Caco-2 (cell line): ENCODE data around the gene CSTPP1. TPM values are rescaled to one million over a fixed set of nuclear protein-coding genes. Genes with fewer than 3 reads are reported as not detected.

ENCODE experiments used
- BruUV-seq: library from RNA; stranded (reverse); fragments of 400-500 nt; replicated peaks from 2 replicates; lab custom pipeline; 2021; lab: Mats Ljungman, UMichigan
- CTCF ChIA-PET: fragments of 300-600 bp; sonication (Branson Sonifier 250); formaldehyde crosslinking; loops from one replicate; lab custom pipeline; 2022; ENCODE audit warnings: antibody characterized with exemption; lab: Charles Lee
- POLR2A ChIA-PET: fragments of 300-600 bp; sonication (Branson Sonifier 250); formaldehyde crosslinking; loops from one replicate; lab custom pipeline; 2022; ENCODE audit warnings: antibody characterized with exemption; lab: Charles Lee
- DNase-seq, 2 experiments: peaks; one replicate each; pipeline versions ENCODE4 v3.0.0 to v3.0.0-alpha.2; 2020 to 2022
- H3K27me3 ChIP-seq: replicated peaks from 2 replicates; pipeline ENCODE4 v1.6.0; 2011; ENCODE audit warnings: low read length; ENCODE audit not compliant: control insufficient read depth, insufficient read depth
- H3K36me3 ChIP-seq: 2 replicates; pipeline ENCODE4 v1.5.1; 2011; ENCODE audit warnings: low read length; ENCODE audit not compliant: control insufficient read depth, insufficient read depth
- H3K4me1 ChIP-seq: fragments of 250-450 bp; sonication (Bioruptor Pico); 2 replicates; pipeline ENCODE4 v1.5.1; 2020; ENCODE audit warnings: mild to moderate bottlenecking
- H3K4me3 ChIP-seq: 2 replicates; pipeline ENCODE4 v1.5.1; 2011; ENCODE audit warnings: low read depth, mild to moderate bottlenecking, control low read depth, low read length
- H3K9me3 ChIP-seq: fragments of 250-450 bp; sonication (Bioruptor Pico); 2 replicates; pipeline ENCODE4 v1.5.1; 2020; ENCODE audit warnings: mild to moderate bottlenecking, moderate library complexity
- H3K27ac Mint-ChIP-seq: one replicate; pipeline ENCODE4 v1.8.0; 2022; ENCODE audit warnings: mixed read lengths; ENCODE audit not compliant: unreplicated experiment
- H3K27me3 Mint-ChIP-seq: one replicate; pipeline ENCODE4 v1.8.0; 2022; ENCODE audit warnings: mixed read lengths; ENCODE audit not compliant: insufficient read depth, unreplicated experiment
- H3K36me3 Mint-ChIP-seq: one replicate; pipeline ENCODE4 v1.8.0; 2022; ENCODE audit warnings: mild to moderate bottlenecking, mixed read lengths; ENCODE audit not compliant: insufficient read depth, unreplicated experiment
- H3K4me1 Mint-ChIP-seq: one replicate; pipeline ENCODE4 v1.8.0; 2022; ENCODE audit warnings: low read depth, mixed read lengths; ENCODE audit not compliant: unreplicated experiment
- H3K4me3 Mint-ChIP-seq: one replicate; pipeline ENCODE4 v1.8.0; 2022; ENCODE audit warnings: mild to moderate bottlenecking, moderate library complexity, mixed read lengths; ENCODE audit not compliant: unreplicated experiment
- H3K9me3 Mint-ChIP-seq: one replicate; pipeline ENCODE4 v1.8.0; 2022; ENCODE audit warnings: mixed read lengths; ENCODE audit not compliant: unreplicated experiment
- intact Hi-C: fragments of 100-400 bp; cut with micrococcal nuclease; formaldehyde crosslinking; loops from one replicate; pipeline ENCODE4 v1.10.0; 2022; ENCODE audit not compliant: unreplicated experiment
- total RNA-seq: library from RNA; stranded (reverse); gene quantifications from 2 replicates; pipeline ENCODE4 v1.2.3, GENCODE V29; 2022
- TF ChIP-seq, protein P1 (sequence below), 2 experiments: fragments of 200-600 bp in 1 of 2; IDR thresholded peaks; 1 replicate in 1 of 2; 2 replicates in 1 of 2; pipeline versions ENCODE4 v1.5.1 to v1.8.0; 2011 to 2022; ENCODE audit warnings: antibody characterized with exemption in 1 of 2, control low read depth in 1 of 2, inconsistent platforms in 1 of 2, low read depth in 1 of 2, low read length in 1 of 2, mild to moderate bottlenecking in 1 of 2, moderate library complexity in 1 of 2; ENCODE audit not compliant: insufficient read depth in 1 of 2, severe bottlenecking in 1 of 2, unreplicated experiment in 1 of 2

Gene CSTPP1
- total RNA-seq, 1 experiment from 2014 or later, result 22.9 TPM

- Histone ChIP-seq H3K9me3 (no peaks in the 10 kb centered on the region), H3K4me3 (no peak overlapping the region), H3K4me1 (0 out of 2 replicates have a peak, but pooled peaks cover 10% of the 10 kb centered on the region), H3K27me3 (no peaks in the 10 kb centered on the region), H3K36me3 (no peaks in the 10 kb centered on the region)
- H3K27ac Mint-ChIP-seq, result no peak overlapping the region
- CTCF ChIA-PET, result interaction anchor here (0.9 kb wide), 1 partner anchor 32 kb away, joined by 3 read pairs; no protein-coding TSS in a partner anchor
- no TSS peak for BruUV-seq
- no peak overlapping the region for H3K4me3 Mint-ChIP-seq
- intact Hi-C loops, result no loop called here
- H3K27me3 Mint-ChIP-seq, result no peaks in the 10 kb centered on the region
- no peaks in the 10 kb centered on the region for H3K4me1 Mint-ChIP-seq
- POLR2A ChIA-PET, result no interaction called here
- no peaks in the 10 kb centered on the region for H3K36me3 Mint-ChIP-seq
- TF ChIP-seq, protein P1, sequence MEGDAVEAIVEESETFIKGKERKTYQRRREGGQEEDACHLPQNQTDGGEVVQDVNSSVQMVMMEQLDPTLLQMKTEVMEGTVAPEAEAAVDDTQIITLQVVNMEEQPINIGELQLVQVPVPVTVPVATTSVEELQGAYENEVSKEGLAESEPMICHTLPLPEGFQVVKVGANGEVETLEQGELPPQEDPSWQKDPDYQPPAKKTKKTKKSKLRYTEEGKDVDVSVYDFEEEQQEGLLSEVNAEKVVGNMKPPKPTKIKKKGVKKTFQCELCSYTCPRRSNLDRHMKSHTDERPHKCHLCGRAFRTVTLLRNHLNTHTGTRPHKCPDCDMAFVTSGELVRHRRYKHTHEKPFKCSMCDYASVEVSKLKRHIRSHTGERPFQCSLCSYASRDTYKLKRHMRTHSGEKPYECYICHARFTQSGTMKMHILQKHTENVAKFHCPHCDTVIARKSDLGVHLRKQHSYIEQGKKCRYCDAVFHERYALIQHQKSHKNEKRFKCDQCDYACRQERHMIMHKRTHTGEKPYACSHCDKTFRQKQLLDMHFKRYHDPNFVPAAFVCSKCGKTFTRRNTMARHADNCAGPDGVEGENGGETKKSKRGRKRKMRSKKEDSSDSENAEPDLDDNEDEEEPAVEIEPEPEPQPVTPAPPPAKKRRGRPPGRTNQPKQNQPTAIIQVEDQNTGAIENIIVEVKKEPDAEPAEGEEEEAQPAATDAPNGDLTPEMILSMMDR (IDR thresholded peaks at IDR 0.05; ENCODE audit: insufficient read depth in 1 of 2, low read depth in 1 of 2, low read length in 1 of 2, severe bottlenecking in 1 of 2, unreplicated experiment in 1 of 2), result no peak
- no peaks in the 10 kb centered on the region for H3K9me3 Mint-ChIP-seq
- no peak for DNase-seq
Observed at GRCh38 chr11:46972343-46972742, 35.8 kb downstream of the CSTPP1 start.

DNA sequence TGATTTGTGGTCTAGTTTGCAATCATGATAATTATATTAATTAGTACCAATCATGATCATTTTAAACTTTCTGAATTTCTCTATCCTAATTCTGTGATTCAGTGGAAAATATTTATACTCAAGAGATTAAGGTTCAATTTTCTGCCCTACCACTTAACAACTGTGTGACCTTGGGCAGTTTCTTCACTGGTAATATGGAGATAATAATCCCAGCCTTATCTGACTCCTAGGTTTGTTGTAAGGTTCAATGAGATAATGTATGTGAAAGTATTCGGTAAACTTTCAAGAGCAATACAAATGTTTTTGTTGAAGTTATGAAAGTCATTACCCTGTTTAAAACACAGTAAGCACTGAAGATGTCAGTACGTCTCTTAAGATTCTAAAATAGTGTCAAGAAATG, 36.3 kb downstream of the CSTPP1 start:
- Mint-ChIP-seq H3K4me3 (no peak overlapping the region), H3K9me3 (no peaks in the 10 kb centered on the region), H3K27ac (no peak overlapping the region), H3K27me3 (no peaks in the 10 kb centered on the region), H3K36me3 (no peaks in the 10 kb centered on the region), H3K4me1 (peaks cover 4% of the 10 kb centered on the region)
- BruUV-seq, result no TSS peak
- intact Hi-C loops, result no loop called here
- no peaks in the 10 kb centered on the region for H3K27me3 ChIP-seq
- no peaks in the 10 kb centered on the region for H3K9me3 ChIP-seq
- DNase-seq, result no peak
- ChIA-PET CTCF (interaction anchor here (0.9 kb wide), 1 partner anchor 32 kb away, joined by 3 read pairs; no protein-coding TSS in a partner anchor), POLR2A (no interaction called here)
- peaks cover 14% of the 10 kb centered on the region for H3K4me1 ChIP-seq
- TF ChIP-seq, protein P1 (IDR thresholded peaks at IDR 0.05; ENCODE audit: insufficient read depth in 1 of 2, low read depth in 1 of 2, low read length in 1 of 2, severe bottlenecking in 1 of 2, unreplicated experiment in 1 of 2), result no peak
- no peak overlapping the region for H3K4me3 ChIP-seq
- no peaks in the 10 kb centered on the region for H3K36me3 ChIP-seq

GRCh38 chr11:46976182-46976854, 39.8 kb downstream of the CSTPP1 start:
- intact Hi-C loops, result no loop called here
- Histone ChIP-seq H3K36me3 (no peaks in the 10 kb centered on the region), H3K27me3 (no peaks in the 10 kb centered on the region), H3K4me1 (peaks cover 24% of the 10 kb centered on the region), H3K9me3 (no peaks in the 10 kb centered on the region), H3K4me3 (no peak overlapping the region)
- BruUV-seq, result no TSS peak
- Mint-ChIP-seq H3K27ac (no peak overlapping the region), H3K9me3 (no peaks in the 10 kb centered on the region), H3K36me3 (no peaks in the 10 kb centered on the region), H3K4me3 (no peak overlapping the region), H3K4me1 (peaks cover 10% of the 10 kb centered on the region), H3K27me3 (no peaks in the 10 kb centered on the region)
- TF ChIP-seq, protein P1 (IDR thresholded peaks at IDR 0.05; ENCODE audit: insufficient read depth in 1 of 2, low read depth in 1 of 2, low read length in 1 of 2, severe bottlenecking in 1 of 2, unreplicated experiment in 1 of 2), result no peak
- POLR2A ChIA-PET, result no interaction called here
- DNase-seq, result no peak
- CTCF ChIA-PET, result no interaction called here
